ENCODE measurements around the gene AKNA.

AKNA gene

GRCh38 chr9:114378883-114379282, 8.9 kb downstream of the AKNA start:
- no peak for DNase-seq (ENCODE audit: low read depth)
- TF ChIP-seq CTCF (IDR thresholded peaks at IDR 0.05; ENCODE audit: insufficient read depth, low read depth, low read length, missing control alignments), result no peak
- no peak overlapping the region for H3K4me3 ChIP-seq (ENCODE audit: low read depth, low read length)

- TF ChIP-seq CTCF (IDR thresholded peaks at IDR 0.05; ENCODE audit: insufficient read depth, low read depth, low read length, missing control alignments), result no peak
- no peak overlapping the region for H3K4me3 ChIP-seq (ENCODE audit: low read depth, low read length)
These were observed 9.8 kb downstream of the AKNA start for GRCh38 chr9:114378016-114378415.

GRCh38 chr9:114376586-114377445, 11.0 kb downstream of the AKNA start:
- no peak for DNase-seq (ENCODE audit: low read depth)

More at GRCh38 chr9:114378016-114378415, 9.8 kb downstream of the AKNA start:
- no peak for DNase-seq (ENCODE audit: low read depth)

GRCh38 chr9:114375386-114376175, 12.2 kb downstream of the AKNA start:
- no peak overlapping the region for H3K4me3 ChIP-seq (ENCODE audit: low read depth, low read length)
- DNase-seq (ENCODE audit: low read depth), result no peak
- TF ChIP-seq CTCF (IDR thresholded peaks at IDR 0.05; ENCODE audit: insufficient read depth, low read depth, low read length, missing control alignments), result no peak

More at GRCh38 chr9:114376586-114377445, 11.0 kb downstream of the AKNA start:
- no peak for TF ChIP-seq CTCF (IDR thresholded peaks at IDR 0.05; ENCODE audit: insufficient read depth, low read depth, low read length, missing control alignments)
- H3K4me3 ChIP-seq (ENCODE audit: low read depth, low read length), result no peak overlapping the region

- no peak for TF ChIP-seq CTCF (IDR thresholded peaks at IDR 0.05; ENCODE audit: insufficient read depth, low read depth, low read length, missing control alignments)
- DNase-seq (ENCODE audit: low read depth), result no peak
These were observed 12.8 kb downstream of the AKNA start for GRCh38 chr9:114374936-114375335.

GRCh38 chr9:114373960-114374730, 13.6 kb downstream of the AKNA start:
- TF ChIP-seq CTCF (IDR thresholded peaks at IDR 0.05; ENCODE audit: insufficient read depth, low read depth, low read length, missing control alignments), result no peak
- DNase-seq (ENCODE audit: low read depth), result no peak
- no peak overlapping the region for H3K4me3 ChIP-seq (ENCODE audit: low read depth, low read length)

More at GRCh38 chr9:114374936-114375335, 12.8 kb downstream of the AKNA start:
- no peak overlapping the region for H3K4me3 ChIP-seq (ENCODE audit: low read depth, low read length)

All from GM12865 (cell line).